Measurements from ENCODE around the gene GPX5. TPM values are rescaled to one million over a fixed set of nuclear protein-coding genes. Genes with fewer than 3 reads are reported as not detected.
"Not testable (repeated sequence)": the region's sequence is repeated elsewhere in the genome, so short reads cannot be mapped to it uniquely, and the experiment has no call there.

GPX5 gene
- total RNA-seq, 1 donor from 2014 or later = not detected

GRCh38 chr6:28543651-28544610 lies 18.2 kb downstream of the GPX5 start:
- H3K36me3 Mint-ChIP-seq (ENCODE audit: low read depth) = peaks cover 7% of the 10 kb centered on the region
- H3K27me3 Mint-ChIP-seq (ENCODE audit: low read depth) = peaks cover 37% of the 10 kb centered on the region
- H3K4me3 Mint-ChIP-seq = peak overlapping the region; percentile 88
- H3K27ac Mint-ChIP-seq (ENCODE audit: unreplicated experiment) = peak overlapping the region; percentile 88
- H3K9me3 Mint-ChIP-seq = peaks cover 10% of the 10 kb centered on the region
- DNase-seq (ENCODE audit: low read depth, low spot score) = peak; percentile 14
- H3K4me1 Mint-ChIP-seq = peaks cover 24% of the 10 kb centered on the region
- no peak for TF ChIP-seq CTCF (conservative IDR thresholded peaks at IDR 0.05)

GRCh38 chr6:28545955-28546354 lies 20.3 kb downstream of the GPX5 start:
- no peak for TF ChIP-seq CTCF (conservative IDR thresholded peaks at IDR 0.05)
- Mint-ChIP-seq H3K27me3 (ENCODE audit: low read depth) (peaks cover 32% of the 10 kb centered on the region), H3K4me1 (peaks cover 24% of the 10 kb centered on the region), H3K4me3 (no peak overlapping the region), H3K9me3 (peaks cover 10% of the 10 kb centered on the region), H3K36me3 (ENCODE audit: low read depth) (peaks cover 7% of the 10 kb centered on the region), H3K27ac (ENCODE audit: unreplicated experiment) (no peak overlapping the region)
- DNase-seq (ENCODE audit: low read depth, low spot score) = no peak

DNA sequence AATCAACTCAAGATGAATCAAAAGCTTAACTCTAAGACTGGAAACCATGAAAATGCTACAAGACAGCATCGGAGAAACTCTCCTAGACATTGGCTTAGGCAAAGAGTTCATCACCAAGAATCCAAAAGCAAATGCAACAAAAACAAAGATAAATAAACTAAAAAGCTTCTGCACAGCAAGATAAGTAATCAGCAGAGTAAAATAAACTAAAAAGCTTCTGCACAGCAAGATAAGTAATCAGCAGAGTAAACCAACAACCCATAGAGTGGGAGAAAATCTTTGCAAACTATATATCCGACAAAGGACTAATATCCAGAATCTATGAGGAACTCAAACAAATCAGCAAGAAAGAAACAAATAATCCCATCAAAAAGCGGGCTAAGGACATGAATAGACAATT lies 21.3 kb downstream of the GPX5 start:
- not testable (repeated sequence) for H3K4me3 Mint-ChIP-seq; DNase-seq (ENCODE audit: low read depth, low spot score); H3K27ac Mint-ChIP-seq (ENCODE audit: unreplicated experiment); H3K9me3 Mint-ChIP-seq; H3K36me3 Mint-ChIP-seq (ENCODE audit: low read depth)
- Mint-ChIP-seq H3K27me3 (ENCODE audit: low read depth) (peaks cover 28% of the 10 kb centered on the region), H3K4me1 (peaks cover 23% of the 10 kb centered on the region)

DNA sequence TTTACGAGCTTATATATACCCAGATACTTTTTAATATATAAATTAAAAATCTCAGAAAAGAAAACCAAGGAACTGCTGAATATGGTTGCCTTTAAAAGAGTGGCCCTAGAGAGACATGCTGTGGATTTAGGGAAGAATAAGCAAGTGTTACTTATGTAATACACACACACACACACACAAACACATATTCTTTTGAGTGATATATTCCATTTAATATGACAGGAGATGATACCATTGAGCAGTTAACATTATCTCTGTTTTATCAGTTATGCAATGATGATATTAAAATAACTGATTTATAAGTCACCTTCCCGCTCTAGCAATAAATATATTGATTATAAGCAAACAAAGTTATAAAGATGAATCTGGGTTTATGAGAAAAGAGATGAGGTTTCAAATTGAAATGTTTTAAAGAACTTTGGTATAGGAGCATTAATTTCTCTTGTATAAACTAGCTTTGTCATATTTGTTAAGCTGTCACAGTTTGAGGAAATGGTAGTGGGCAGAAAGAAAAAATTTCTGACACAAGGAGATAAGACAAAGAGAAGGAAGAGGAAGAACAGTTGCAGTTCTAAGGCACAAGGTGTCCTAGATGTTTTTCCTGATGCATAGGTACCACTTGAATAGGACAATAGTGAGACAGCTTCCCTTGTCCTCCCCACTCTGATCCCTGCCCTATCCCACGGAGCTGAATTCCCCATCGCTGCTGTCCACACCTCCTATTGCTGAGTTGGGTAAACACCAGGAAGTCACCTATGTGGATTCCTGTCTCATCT lies 26.4 kb downstream of the GPX5 start:
- DNase-seq (ENCODE audit: low read depth, low spot score) = no peak
- Mint-ChIP-seq H3K4me3 (no peak overlapping the region), H3K4me1 (peaks cover 21% of the 10 kb centered on the region), H3K27me3 (ENCODE audit: low read depth) (peaks cover 11% of the 10 kb centered on the region), H3K9me3 (peaks cover 2% of the 10 kb centered on the region), H3K27ac (ENCODE audit: unreplicated experiment) (no peak overlapping the region), H3K36me3 (ENCODE audit: low read depth) (no peaks in the 10 kb centered on the region)
- TF ChIP-seq CTCF (conservative IDR thresholded peaks at IDR 0.05) = no peak

- Mint-ChIP-seq H3K4me1 (peaks cover 21% of the 10 kb centered on the region), H3K27me3 (ENCODE audit: low read depth) (peaks cover 11% of the 10 kb centered on the region), H3K4me3 (peak overlapping the region; percentile 28), H3K9me3 (no peaks in the 10 kb centered on the region), H3K27ac (ENCODE audit: unreplicated experiment) (peak overlapping the region; percentile 24), H3K36me3 (ENCODE audit: low read depth) (no peaks in the 10 kb centered on the region)
- TF ChIP-seq CTCF (conservative IDR thresholded peaks at IDR 0.05) = no peak
- DNase-seq (ENCODE audit: low read depth, low spot score) = no peak
Measured at GRCh38 chr6:28553384-28553985, 27.8 kb downstream of the GPX5 start.

Data from neural crest cell (in vitro differentiated cells).